Hepatic stellate cell (primary cell): Measurements from ENCODE around the gene MICU1.

Source experiments
- DNase-seq: peaks from one replicate; pipeline ENCODE4 v3.0.0; 2011; ENCODE audit warnings: low spot score

Gene MICU1

DNA sequence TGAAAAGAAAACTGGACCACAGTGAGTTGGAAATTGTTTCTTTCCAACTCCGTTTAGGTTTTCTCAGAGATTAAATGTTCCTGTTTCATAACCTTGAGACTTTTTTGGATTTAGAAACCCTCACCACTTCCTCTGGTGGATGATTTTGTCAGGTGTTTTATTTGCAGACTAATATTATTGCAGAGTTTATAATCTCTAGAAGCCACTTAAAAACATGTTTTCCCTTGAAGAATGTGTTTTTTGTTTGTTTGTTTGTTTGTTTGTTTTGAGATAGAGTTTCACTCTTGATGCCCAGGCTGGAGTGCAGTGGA is 520 bp upstream of the MICU1 start:
- DNase-seq: no peak

DNA sequence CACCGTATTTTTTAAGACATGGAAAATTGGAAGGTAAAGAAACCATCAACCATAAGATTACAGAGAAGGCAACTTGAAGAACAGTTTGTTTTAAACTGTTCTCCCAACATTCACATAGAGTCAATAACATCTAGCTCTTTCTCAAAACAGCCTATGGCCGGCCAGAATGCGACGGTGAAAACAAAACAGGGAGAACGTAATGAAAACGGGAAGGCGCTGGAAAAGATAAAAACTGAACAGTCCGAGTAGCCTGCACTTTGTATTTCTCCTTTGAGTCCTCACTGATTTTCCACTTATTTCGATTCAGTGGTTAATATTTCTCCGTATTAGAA is 637 bp downstream of the MICU1 start:
- DNase-seq: no peak

DNA sequence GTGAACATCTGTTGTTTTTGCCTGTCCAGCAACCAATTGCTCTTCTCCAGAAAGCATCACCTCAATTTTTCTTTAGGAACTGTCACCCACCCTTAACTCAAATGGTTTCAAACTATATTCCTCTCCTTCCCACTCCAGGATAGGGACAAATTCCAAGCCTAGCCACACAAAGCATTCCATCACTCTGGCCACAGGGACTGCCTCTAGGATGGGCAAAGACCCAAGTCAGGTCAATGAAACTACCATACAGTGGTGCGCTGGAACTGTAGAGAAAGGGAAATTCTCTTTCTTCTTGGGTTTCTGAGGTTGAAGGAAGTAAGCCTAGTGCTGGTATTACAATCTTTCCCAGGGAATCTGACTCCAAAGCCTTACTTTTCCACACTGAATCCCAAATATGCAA is 3.6 kb downstream of the MICU1 start:
- DNase-seq: no peak

DNA sequence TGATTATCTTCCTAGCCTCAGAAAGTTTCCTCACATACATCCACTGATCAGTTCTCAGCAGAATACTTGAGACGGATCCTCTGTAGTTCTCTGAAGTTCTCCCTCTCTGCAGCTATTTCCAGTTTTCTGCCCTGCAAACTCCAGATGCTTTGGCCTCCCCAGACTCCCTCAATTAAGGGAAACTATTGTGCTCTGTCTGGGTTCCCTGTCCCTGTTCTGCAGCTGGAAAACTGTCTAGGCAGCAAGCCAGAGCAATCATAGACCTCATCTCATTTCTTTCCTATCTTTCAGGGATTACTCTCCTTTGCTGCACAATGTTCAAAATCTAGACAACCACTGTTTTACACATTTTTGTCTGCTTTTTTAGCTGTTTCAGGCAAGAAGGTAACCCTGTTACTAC is 9.2 kb downstream of the MICU1 start:
- no peak for DNase-seq

DNA sequence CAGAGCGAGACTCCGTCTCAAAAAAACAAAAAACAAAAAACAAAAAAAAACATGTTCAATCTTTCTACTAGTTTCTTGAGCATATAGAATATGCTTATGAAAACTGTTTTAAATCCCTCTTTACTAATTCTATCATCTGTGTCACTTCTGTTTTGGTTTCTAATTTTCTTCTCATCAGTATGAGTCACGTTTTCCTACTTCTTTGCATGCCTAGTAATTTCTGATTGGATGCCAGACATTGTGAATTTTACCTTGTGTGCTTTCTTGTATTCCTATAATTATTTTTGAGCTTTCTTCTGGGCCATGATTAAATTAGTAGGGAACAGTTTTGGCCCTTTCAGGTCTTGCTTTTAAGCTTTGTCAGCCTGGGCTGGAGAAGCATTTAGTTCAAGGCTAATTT is 9.9 kb downstream of the MICU1 start:
- no peak for DNase-seq

DNA sequence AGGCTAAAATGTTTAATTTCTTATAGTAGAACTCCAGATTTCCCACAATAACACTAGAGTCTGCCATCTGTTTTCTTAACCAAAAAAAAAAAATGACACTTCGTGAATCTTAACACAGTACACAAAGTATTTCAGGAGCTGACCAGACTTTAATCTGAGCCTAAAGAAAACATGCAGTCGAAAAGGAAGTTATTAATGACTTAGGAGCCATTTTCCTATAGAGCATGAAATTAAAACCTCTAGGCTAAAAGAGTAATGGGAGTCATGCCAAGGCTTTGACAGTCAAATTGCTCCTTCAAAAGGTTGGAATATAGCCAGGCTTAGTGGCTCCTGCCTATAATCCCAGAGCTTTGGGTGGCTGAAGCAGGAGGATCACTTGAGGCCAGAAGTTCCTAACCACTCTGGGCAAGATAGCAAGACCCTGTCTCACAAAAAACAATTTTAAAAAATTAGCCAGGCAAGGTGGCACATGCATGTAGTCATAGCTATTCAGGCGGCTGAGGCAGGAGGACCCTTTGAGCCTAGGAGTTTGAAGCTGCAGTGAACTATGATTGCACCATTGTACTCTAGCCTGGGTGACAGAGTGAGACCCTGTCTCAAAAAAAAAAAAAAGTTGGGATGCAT is 13.6 kb downstream of the MICU1 start:
- no peak for DNase-seq

DNA sequence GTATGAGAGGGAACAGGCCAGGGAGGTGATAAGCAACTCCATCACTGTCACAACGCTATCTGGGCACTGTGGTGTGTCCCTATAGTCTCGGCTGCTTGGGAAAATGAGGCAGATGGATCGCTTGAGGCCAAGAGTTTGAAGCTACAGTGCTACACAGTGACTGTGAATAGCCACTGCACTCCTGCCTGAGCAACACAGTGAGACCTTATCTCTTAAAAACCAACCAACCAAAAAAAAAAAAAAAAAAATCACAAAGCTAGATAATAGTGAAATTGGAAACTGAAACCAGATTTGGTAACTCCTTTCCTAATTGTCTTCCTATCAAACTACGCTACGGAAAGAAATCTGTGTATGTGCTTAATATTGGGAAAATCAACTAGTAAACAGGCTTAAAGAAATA is 14.1 kb downstream of the MICU1 start:
- no peak for DNase-seq

DNA sequence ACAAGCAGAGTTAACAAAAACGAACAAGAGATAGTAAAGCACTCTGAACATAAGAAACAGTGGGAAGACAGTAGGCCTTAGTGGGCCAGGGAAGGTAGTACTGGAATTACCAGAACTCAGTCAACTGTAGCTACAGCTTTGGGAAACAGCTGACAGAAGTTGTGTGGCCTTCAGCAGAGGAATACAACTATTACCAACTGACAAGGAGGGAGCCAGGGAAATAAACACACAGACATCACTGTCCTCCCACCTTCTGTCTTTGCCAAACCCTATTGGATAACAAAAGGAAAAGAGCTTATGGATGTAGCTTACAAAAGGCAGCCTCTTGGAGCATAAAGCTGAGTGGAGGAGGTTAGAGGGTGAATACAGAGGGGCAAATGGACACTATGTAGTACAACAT is 15.4 kb downstream of the MICU1 start:
- DNase-seq: no peak

DNA sequence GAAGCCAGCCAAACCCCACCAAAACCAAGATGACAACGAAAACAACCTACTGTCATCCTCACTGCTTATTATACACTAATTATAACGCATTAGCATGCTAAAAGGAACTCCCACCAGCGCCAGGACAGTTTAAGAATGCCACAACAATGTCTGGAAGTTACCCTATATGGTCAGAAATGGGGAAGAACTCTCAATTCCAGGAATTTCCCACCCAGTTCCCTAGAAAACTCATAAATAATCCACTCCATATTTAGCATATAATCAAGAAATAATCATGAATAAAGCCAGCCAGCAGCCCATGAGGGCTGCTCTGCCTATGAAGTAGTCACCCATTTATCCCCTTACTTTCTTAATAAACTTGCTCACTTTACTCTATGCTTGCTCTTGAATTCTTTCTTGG is 20.8 kb downstream of the MICU1 start:
- no peak for DNase-seq

DNA sequence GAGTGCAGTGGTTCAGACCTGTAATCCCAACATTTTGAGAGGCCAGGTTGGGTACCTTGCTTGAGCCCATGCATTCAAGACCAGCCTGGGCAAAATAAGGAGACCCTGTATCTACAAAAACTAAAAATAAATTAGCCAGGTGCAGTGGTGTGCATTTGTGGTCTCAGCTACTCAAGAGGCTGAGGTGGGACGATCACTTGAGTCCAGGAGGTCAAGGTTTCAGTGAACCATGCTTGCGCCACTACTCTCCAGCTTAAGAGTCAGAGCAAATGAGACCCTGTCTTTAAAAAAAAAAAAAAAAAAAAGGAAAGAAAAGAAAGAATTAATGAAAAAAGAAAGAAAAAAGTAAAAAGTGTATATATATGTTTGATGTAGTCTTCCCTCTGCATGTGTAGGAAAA is 24.7 kb downstream of the MICU1 start:
- DNase-seq: no peak

DNA sequence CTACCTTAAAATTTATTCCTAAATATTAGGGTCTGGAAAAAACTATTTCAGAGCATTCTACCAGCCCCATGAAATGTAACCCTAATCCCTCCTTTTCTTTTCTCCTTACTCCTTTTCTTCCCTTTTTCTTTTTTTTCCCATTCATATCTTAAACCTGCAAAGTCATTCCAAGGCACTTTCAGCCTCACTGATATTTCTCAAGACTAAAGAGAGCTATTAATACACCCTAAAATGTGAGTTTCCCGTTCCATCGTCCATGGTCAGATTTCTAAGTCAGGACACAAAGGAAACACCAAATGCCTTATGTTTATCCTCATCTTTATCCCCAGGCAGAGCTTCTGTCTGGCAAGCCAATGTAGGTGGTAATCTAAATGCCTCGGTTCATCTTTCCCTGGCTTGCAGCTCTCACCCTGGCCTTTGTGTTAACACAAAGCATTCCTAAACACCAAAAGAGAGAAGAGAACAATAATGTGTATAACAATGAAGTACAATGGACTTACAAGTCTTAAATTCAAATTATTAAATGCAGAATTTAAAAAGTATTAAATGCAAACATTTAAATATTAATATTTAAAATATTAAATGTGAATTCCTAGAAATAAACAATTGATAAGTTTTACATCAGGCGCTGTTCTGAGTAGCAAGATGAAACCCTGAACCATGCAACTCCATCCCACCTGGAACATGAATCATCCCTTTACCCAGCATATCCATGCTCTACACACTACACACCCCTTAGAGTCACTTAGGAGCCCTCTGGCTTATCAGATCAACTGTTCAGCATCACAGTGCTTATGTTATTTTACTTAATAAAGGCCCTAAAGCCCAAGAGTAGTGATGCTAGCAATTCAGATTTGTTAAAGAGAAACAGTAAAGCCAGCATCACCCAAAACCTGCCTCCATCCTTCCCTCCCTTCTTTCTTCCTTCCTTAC is 26.8 kb downstream of the MICU1 start:
- DNase-seq: no peak

DNA sequence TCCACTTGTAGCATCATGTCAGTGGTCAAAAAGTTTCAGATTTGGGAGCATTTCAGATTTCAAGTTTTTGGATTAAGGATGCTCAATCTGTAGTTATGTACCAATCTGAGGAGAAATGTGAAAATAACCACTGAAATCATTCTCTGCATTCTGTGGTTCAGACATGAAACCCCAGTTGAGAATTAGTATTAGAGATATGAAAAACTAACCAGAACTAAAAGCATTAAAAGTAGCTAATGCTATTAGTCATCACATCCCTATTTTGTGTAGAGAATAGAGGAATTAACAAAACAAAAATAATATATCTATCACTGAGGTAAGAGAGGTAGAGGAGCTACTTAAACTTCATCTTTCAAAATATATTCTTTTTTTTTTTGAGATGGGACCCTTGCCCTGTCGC is 28.0 kb downstream of the MICU1 start:
- DNase-seq: peak; percentile 53

DNA sequence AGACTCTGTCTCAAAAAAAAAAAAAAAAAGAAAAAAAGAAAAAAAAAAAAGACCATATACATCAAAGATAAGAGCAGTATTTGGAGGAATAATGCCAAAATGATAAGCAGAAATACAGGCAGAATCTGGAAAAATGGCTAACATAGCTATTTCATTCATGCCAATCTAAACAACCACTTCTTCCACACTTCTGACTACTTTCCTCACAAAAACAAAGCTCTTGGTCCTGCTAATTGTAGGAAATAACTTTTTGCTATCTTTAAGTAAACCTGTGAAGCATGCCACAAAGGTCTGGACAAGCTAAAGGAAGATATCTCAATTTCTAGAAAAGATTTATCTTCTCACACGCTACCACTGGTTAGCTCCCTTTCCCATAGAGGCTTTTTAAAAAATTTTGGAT is 30.4 kb downstream of the MICU1 start:
- no peak for DNase-seq

DNA sequence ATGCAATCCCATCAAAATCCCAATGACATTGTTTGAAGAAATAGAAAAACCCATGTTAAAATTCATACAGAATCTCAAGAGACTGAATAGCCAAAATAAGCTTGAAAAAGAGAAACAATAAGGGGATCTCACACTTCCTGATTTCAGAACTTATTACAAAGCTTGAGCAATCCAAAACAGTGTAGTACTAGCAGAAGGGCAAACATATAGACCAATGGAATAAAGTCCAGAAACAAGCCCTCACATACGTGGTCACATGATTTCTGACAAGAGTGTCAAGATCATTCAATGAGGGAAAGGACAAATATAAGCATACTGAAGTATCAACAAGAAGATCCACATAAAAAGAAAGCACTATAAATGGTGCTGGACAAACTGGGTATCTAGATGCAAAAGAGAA is 31.9 kb downstream of the MICU1 start:
- DNase-seq: no peak

DNA sequence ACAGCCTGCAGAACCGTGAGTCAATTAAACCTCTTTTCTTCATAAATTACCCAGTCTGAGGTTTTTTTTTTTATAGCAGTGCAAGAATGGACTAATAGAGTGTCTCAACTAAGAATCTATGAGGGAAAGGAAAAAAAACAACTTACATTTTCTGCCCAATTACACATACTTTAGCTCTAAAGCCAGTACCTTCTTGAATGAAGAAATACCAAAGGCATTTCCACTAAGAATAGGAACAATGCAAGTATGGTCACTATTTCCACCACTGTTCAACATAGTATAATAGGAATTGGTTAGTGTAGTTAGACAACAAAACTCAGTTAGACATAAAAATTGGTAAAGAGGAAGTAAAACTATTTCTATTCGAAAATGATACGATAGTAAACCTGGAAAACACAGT is 37.6 kb downstream of the MICU1 start:
- DNase-seq: no peak

DNA sequence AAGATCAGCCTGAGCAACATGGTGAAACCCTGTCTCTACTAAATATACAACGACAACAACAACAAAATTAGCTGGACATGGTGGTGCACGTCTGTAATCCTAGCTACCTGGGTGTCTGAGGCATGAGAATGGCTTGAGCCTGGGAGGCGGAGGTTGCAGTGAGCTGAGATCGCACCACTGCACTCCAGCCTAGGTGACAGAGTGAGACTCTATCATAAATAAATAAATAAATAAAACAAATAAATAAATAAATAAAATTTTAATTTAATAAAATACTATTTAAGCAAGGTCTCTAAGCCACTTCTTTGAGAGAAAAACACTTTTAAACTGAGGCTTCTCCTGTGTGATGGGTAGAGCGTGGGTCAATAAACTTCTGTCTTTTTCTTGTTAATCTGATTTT is 38.3 kb downstream of the MICU1 start:
- DNase-seq: no peak

DNA sequence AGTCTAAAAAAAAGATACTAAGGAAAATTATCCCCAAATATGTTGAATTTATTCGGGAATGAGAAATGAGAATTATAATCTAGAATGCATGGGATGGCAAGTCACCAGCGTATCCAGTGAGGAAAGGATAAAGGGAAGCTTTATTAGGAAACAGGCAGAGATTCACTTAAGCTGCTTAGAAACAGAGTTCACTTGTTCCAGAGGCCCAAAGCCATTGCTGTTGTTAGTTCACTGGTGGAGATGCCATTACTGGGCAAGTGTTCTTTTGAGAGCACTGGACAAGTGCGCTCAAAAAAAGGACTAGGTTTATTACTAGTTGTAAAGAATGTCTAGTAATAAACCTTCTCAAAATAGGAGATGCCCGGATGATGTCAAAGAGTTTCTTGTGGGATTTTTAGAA is 51.2 kb downstream of the MICU1 start:
- no peak for DNase-seq

DNA sequence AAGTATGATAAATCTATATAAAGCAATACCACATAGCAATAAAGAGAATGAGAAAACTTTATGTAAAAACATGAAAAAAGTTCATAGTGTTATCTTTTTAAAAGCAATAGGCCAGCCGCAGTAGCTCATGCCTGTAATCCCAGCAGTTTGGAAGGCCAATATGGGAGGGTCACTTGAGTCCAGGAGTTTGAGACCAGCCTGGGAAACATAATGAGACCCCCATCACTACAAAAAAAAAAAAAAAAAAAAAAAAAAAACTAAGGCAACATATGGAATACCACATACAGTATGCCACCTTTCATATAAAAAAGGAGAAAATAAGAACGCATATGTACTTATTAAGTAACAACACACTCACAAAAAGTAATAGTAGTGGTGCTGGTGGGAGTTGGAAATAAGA is 52.8 kb downstream of the MICU1 start:
- no peak for DNase-seq

DNA sequence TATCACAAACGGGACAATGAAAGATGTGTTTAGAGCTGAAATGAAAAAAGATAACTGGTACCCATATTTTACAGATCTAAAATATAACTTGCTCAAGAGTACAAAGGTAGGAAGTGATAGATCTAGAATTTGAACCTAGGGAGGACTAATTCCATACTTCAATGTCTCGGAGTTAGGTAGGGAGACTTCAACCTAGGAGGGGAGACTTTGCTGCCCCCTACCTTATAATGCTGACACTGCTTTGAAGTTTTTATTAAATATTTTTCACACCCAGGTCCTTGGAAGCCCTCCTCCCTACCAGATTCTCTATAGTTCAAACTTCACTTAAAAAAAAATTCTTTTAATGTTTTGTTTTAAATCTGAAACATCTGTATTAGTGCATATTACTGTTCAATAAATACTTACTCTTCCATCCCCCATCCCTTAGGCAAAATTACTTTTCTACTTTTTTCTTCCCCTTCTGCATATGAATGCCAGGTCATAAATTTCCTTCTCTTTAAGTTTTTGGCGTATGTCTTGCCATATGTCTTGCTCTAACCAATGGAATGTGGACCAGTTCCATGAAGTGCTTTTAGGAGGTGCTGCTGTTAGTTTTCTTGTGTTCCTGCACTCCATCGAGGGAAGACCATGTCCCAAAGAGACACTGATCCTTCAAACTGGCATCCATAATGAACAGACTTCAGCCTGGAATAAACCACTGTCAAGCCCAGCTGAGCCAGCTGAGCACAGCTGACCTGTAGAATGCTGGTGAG is 57.8 kb downstream of the MICU1 start:
- DNase-seq: no peak

DNA sequence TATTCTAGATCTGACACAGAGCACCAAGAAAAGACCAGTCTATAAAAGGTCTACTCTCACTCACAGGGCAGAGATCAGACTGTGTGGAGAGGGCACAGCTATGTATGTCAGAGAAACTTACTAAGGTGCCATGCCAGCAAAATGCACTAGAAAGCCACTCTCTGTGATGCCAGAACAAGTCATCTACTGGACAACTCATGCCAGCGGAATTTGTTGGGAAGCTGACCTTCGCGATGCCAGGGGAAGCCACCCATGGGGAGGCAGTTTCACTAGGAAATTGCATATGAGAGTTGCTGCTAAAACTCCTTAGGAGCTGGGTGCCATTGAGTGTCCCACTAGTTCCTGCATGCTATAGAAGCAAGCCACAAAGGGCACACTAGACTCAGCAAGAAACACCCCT is 58.5 kb downstream of the MICU1 start:
- DNase-seq: peak; percentile 2

DNA sequence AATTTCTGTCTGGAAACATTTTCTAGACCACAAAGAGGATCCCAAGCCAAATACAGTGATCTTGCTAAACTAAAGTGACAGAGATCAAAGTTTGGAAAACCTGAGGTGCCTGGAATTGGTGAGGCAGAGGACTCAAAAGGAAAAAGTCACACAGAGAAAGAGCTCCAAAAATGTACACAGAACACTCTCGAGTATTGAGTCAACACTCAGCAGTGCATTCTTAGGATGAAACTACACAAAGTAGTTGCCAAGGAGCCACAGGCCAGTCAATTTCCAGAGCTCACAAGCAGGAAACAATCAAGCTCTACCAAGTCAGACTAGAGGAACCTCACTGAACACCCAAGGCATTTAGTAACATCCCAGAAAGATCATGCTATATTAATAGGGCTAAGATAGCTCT is 61.3 kb downstream of the MICU1 start:
- peak; percentile 50 for DNase-seq

DNA sequence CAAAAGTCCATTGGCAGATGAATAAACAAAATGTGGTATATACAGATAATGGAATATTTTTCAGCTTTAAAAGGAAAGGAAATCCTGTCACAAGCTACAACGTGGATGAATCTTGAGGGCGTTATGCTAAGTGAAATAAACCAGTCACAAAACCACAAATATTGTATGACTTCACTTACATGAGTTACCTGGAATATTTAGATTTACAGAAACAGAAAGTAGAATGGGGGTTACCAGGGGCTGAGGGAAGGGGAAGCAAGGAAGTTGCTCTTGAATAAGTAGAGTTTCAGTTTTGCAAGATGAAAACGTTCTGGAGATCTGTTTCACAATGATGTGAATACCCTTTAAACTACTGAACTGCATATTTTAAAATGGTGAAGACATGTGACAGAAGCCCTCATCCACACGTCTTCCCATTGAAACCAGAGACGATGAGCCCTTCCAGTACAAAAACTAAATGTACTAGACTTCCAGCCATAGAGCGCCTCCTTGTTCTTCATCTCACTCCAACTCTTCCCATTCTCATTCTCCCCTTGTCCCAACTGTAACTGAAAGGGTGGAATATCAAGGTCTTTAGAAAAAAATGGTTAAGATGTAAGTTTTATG is 62.4 kb downstream of the MICU1 start:
- no peak for DNase-seq

DNA sequence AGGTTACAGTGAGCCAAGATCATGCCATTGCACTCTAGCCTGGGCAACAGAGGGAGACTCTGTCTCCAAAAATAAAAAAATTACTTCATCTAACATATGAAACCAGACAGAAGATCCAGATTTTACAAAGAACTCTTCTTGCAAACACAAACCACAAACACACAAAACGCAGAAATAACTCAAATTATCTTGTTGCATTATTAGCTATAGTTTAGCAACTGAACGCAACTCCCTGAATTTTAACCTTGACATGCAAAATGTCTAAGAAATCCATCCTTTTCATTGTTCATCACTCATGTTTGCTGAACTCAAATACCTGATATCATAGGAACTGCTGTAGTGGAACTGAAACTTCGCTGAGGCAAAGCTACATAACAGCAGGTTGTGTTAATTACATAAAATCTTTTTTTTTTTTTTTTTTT is 64.1 kb downstream of the MICU1 start:
- DNase-seq: no peak
